SK-N-SH (cell line): ENCODE results near the gene PRR15L. TPM values are rescaled to one million over a fixed set of nuclear protein-coding genes. Genes with fewer than 3 reads are reported as not detected.

Experiments
- CTCF ChIA-PET: fragments of 300-600, 350-600 bp; formaldehyde crosslinking; extraction: SDS; loops from one replicate; lab custom pipeline; 2021; lab: Yijun Ruan, JAX
- POLR2A ChIA-PET: fragments of 350-600 bp; sonication (Branson Sonifier 250); formaldehyde crosslinking; extraction: SDS; loops from one replicate; lab custom pipeline; 2020; ENCODE audit warnings: antibody characterized with exemption, inconsistent platforms; lab: Yijun Ruan, JAX
- DNase-seq: peaks from one replicate; pipeline ENCODE4 v3.0.0; 2012
- H2AFZ ChIP-seq: fragments of 200-600 bp; sonication (generic); 2 replicates; pipeline ENCODE4 v1.8.1; 2016; ENCODE audit warnings: antibody characterized with exemption, mild to moderate bottlenecking, low read depth
- H3F3A ChIP-seq: fragments of 200-600 bp; sonication (generic); replicated peaks from 2 replicates; pipeline ENCODE3; 2016; ENCODE audit warnings: antibody characterized with exemption, mild to moderate bottlenecking; ENCODE audit not compliant: insufficient read depth
- H3K27ac ChIP-seq, 2 experiments: fragments of 200-500 bp in 1 of 2; fragments of 200-600 bp in 1 of 2; sonication (Bioruptor generic) in 1 of 2; sonication (generic), shearing (Covaris generic) in 1 of 2; 2 replicates each; pipeline versions ENCODE4 v1.5.1 to v1.6.1; 2014 to 2016; ENCODE audit warnings: low read depth in 2 of 2, inconsistent platforms in 1 of 2, low read length in 1 of 2, mild to moderate bottlenecking in 1 of 2, mixed read lengths in 1 of 2
- H3K27me3 ChIP-seq: fragments of 200-600 bp; sonication (generic), shearing (Covaris generic); 2 replicates; pipeline ENCODE4 v1.6.1; 2016; ENCODE audit warnings: mixed run types; ENCODE audit not compliant: insufficient read depth
- H3K36me3 ChIP-seq, 2 experiments: fragments of 200-500 bp in 1 of 2; fragments of 200-600 bp in 1 of 2; sonication (Bioruptor generic) in 1 of 2; sonication (generic) in 1 of 2; replicated peaks in 1 of 2; 2 replicates each; pipeline versions ENCODE3 to v1.5.1; 2014 to 2016; ENCODE audit warnings: low read length in 1 of 2, mild to moderate bottlenecking in 1 of 2; ENCODE audit not compliant: insufficient read depth in 2 of 2, control insufficient read depth in 1 of 2
- H3K4me1 ChIP-seq, 2 experiments: fragments of 200-500 bp in 1 of 2; fragments of 200-600 bp in 1 of 2; sonication (Bioruptor generic) in 1 of 2; sonication (generic), shearing (Covaris generic) in 1 of 2; 2 replicates each; pipeline versions ENCODE4 v1.5.1 to v1.6.1; 2014 to 2016; ENCODE audit warnings: low read depth in 1 of 2, low read length in 1 of 2, mixed run types in 1 of 2; ENCODE audit not compliant: insufficient read depth in 2 of 2, control insufficient read depth in 1 of 2
- H3K4me2 ChIP-seq: fragments of 200-600 bp; sonication (generic), shearing (Covaris generic); 2 replicates; pipeline ENCODE4 v1.6.1; 2017; ENCODE audit warnings: mixed run types
- H3K4me3 ChIP-seq, 2 experiments: fragments of 200-500 bp in 1 of 2; fragments of 200-600 bp in 1 of 2; sonication (Bioruptor generic) in 1 of 2; sonication (generic), shearing (Covaris generic) in 1 of 2; 2 replicates each; pipeline versions ENCODE4 v1.5.1 to v1.8.1; 2014 to 2016; ENCODE audit warnings: low read depth in 2 of 2, inconsistent platforms in 1 of 2, low read length in 1 of 2, mild to moderate bottlenecking in 1 of 2, mixed read lengths in 1 of 2, moderate library complexity in 1 of 2
- H3K79me2 ChIP-seq: fragments of 200-600 bp; sonication (generic); 2 replicates; pipeline ENCODE4 v1.8.1; 2017; ENCODE audit warnings: mild to moderate bottlenecking; ENCODE audit not compliant: insufficient read depth
- H3K9ac ChIP-seq: fragments of 200-600 bp; sonication (generic); 2 replicates; pipeline ENCODE4 v1.6.1; 2017; ENCODE audit warnings: mixed run types
- H3K9me2 ChIP-seq: fragments of 200-600 bp; sonication (generic); 2 replicates; pipeline ENCODE4 v1.6.1; 2017; ENCODE audit warnings: mixed run types
- H3K9me3 ChIP-seq: fragments of 200-600 bp; sonication (generic); 2 replicates; pipeline ENCODE4 v1.6.1; 2017; ENCODE audit warnings: mixed run types, mild to moderate bottlenecking, moderate library complexity
- H4K20me1 ChIP-seq: fragments of 200-600 bp; sonication (generic); 2 replicates; pipeline ENCODE4 v1.6.1; 2017; ENCODE audit warnings: mild to moderate bottlenecking, mixed run types; ENCODE audit not compliant: insufficient read depth
- FOSL2 ChIP-seq: IDR thresholded peaks from 2 replicates; pipeline ENCODE4 v1.4.0; 2012; ENCODE audit warnings: low read depth, mild to moderate bottlenecking, moderate library complexity, borderline replicate concordance
- GABPA ChIP-seq: IDR thresholded peaks from 2 replicates; pipeline ENCODE4 v1.4.0; 2012; ENCODE audit warnings: low read depth, mild to moderate bottlenecking
- GATA2 ChIP-seq: sonication (generic); formaldehyde crosslinking; IDR thresholded peaks from 2 replicates; pipeline ENCODE4 v1.5.0; 2020; ENCODE audit warnings: mild to moderate bottlenecking, missing genetic modification reagents
- JUND ChIP-seq: IDR thresholded peaks from 2 replicates; pipeline ENCODE4 v1.4.0; 2012
- RAD21 ChIP-seq: IDR thresholded peaks from 2 replicates; pipeline ENCODE4 v1.6.1; 2012; ENCODE audit warnings: mild to moderate bottlenecking, low read length
- RCOR1 ChIP-seq: fragments of 150-350 bp; IDR thresholded peaks from 2 replicates; pipeline ENCODE4 v1.6.1; 2017; ENCODE audit warnings: antibody characterized with exemption, low read length
- RFX5 ChIP-seq: IDR thresholded peaks from 2 replicates; pipeline ENCODE4 v1.6.1; 2012; ENCODE audit warnings: mild to moderate bottlenecking, improper control_type of control experiment, low read length
- SMC3 ChIP-seq: IDR thresholded peaks from 2 replicates; pipeline ENCODE4 v1.6.1; 2012; ENCODE audit warnings: low read depth, low read length, improper control_type of control experiment
- TAF1 ChIP-seq: IDR thresholded peaks from 2 replicates; pipeline ENCODE4 v1.6.1; 2012; ENCODE audit warnings: low read depth, mild to moderate bottlenecking, low read length, moderate library complexity, borderline replicate concordance
- WGBS: methylation state at CpG from one replicate; pipeline ENCODE4 v1.1.6; 2017; ENCODE audit warnings: low lambda C conversion rate; 5-methylcytosine and 5-hydroxymethylcytosine counted together
- polyA plus RNA-seq, 3 experiments: library from polyadenylated mRNA; depleted of rRNA; stranded (reverse); fragments of >200 nt; gene quantifications; 2 replicates each; pipeline ENCODE4 v1.2.3, GENCODE V29; 2012
- TF ChIP-seq, protein P1 (sequence below): IDR thresholded peaks from 2 replicates; pipeline ENCODE4; 2012
- TF ChIP-seq, protein P2 (sequence below): IDR thresholded peaks from 2 replicates; pipeline ENCODE4 v1.4.0; 2012; ENCODE audit warnings: low read depth, borderline replicate concordance
- TF ChIP-seq, protein P3 (sequence below): IDR thresholded peaks from 2 replicates; pipeline ENCODE4 v1.6.1; 2012; ENCODE audit warnings: mild to moderate bottlenecking, low read depth, low read length, moderate library complexity

PRR15L gene
- polyA plus RNA-seq, 1 of the 3 experiments (the other 2 are of a cell fraction): not detected

DNA sequence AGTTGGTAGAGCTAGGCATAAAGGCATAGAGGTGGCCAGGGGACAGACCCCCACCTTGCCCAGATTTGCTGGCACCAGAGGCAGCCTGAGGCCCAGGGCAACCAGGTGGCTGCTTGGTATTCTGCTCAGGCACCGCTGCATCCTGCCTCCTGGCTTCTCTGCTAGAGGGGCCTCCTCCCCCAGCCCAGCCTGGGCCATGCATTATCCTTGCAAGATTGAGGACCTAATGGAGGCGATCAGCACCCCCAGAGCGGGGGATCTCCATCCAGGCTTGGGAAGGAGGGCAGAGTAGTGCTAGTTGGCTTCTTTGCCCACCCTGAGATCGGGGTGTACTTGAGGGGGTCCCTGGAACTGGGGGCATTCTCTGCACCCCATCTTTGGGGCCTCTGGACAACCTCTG lies 37.0 kb upstream of the PRR15L start:
- Histone ChIP-seq H3K9me2 (no peaks in the 10 kb centered on the region), H3F3A (no peaks in the 10 kb centered on the region), H4K20me1 (no peaks in the 10 kb centered on the region), H3K4me1 (peaks cover 8 to 72% of the 10 kb centered on the region in 2 experiments; a peak in 3 of 4 replicates), H3K36me3 (no peaks in the 10 kb centered on the region), H3K27me3 (no peaks in the 10 kb centered on the region), H3K4me3 (no peak overlapping the region), H3K4me2 (no peak overlapping the region), H3K9ac (no peak overlapping the region), H2AFZ (no peak overlapping the region), H3K79me2 (no peaks in the 10 kb centered on the region), H3K27ac (peak overlapping the region in 1 of 2 experiments; percentile 94; a peak in 2 of 4 replicates), H3K9me3 (no peaks in the 10 kb centered on the region)
- TF ChIP-seq, protein P1, sequence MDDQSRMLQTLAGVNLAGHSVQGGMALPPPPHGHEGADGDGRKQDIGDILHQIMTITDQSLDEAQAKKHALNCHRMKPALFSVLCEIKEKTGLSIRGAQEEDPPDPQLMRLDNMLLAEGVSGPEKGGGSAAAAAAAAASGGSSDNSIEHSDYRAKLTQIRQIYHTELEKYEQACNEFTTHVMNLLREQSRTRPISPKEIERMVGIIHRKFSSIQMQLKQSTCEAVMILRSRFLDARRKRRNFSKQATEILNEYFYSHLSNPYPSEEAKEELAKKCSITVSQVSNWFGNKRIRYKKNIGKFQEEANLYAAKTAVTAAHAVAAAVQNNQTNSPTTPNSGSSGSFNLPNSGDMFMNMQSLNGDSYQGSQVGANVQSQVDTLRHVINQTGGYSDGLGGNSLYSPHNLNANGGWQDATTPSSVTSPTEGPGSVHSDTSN: no peak
- TF ChIP-seq FOSL2: no peak
- no peak for TF ChIP-seq RFX5
- no peak for TF ChIP-seq GABPA
- TF ChIP-seq TAF1: no peak
- TF ChIP-seq RAD21: no peak
- no peak for TF ChIP-seq JUND
- no peak for TF ChIP-seq SMC3
- no peak for DNase-seq
- ChIA-PET POLR2A (interaction anchor here (1.5 to 5.0 kb wide), 5 partner anchors 8 to 24 kb away, joined by 4 to 44 read pairs (median 25); no protein-coding TSS in a partner anchor), CTCF (interaction anchor here (1.0 to 41.8 kb wide), 6 partner anchors 9 to 54 kb away, joined by 3 to 1752 read pairs (median 10); partner anchors contain the start of gene CDK5RAP3)
- WGBS: 81% methylated on average over 3 of the region's 4 CpGs

DNA sequence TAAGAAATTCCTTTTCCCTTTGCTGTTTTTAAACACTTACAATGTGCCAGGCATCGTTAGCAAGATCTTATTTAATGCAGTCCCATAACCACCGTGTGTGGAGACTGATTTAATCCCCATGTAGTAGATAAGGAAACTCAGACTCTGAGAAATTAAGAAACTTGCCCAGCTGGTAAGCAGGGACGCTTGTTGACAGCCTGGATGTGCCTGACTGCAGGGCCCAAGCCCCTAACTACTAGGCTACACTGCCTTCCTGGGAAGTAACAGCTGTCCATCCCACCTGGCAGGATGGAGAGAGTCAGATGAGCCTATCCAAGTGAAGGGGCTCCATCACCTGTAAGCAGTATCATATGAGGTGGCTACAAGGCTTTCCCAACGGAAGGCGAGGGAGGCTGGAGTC lies 36.3 kb upstream of the PRR15L start:
- Histone ChIP-seq H2AFZ (no peak overlapping the region), H3K36me3 (no peaks in the 10 kb centered on the region), H3K4me3 (no peak overlapping the region), H3K9me2 (no peaks in the 10 kb centered on the region), H3K27me3 (no peaks in the 10 kb centered on the region), H3K4me1 (peaks cover under 1 to 69% of the 10 kb centered on the region in 2 experiments; a peak in 2 of 4 replicates), H3F3A (no peaks in the 10 kb centered on the region), H4K20me1 (no peaks in the 10 kb centered on the region), H3K27ac (peak overlapping the region in 1 of 2 experiments; percentile 94; a peak in 2 of 4 replicates), H3K79me2 (no peaks in the 10 kb centered on the region), H3K9me3 (no peaks in the 10 kb centered on the region), H3K9ac (no peak overlapping the region), H3K4me2 (no peak overlapping the region)
- ChIA-PET POLR2A (interaction anchor here (1.5 to 5.0 kb wide), 4 partner anchors 9 to 24 kb away, joined by 4 to 44 read pairs (median 26); no protein-coding TSS in a partner anchor), CTCF (interaction anchor here (0.9 to 41.8 kb wide), 8 partner anchors 9 to 55 kb away, joined by 3 to 1752 read pairs (median 4); partner anchors contain the start of gene CDK5RAP3)
- TF ChIP-seq RCOR1: no peak
- TF ChIP-seq, protein P2, sequence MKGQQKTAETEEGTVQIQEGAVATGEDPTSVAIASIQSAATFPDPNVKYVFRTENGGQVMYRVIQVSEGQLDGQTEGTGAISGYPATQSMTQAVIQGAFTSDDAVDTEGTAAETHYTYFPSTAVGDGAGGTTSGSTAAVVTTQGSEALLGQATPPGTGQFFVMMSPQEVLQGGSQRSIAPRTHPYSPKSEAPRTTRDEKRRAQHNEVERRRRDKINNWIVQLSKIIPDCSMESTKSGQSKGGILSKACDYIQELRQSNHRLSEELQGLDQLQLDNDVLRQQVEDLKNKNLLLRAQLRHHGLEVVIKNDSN: no peak
- TF ChIP-seq GATA2 (CRISPR knock-in tag): peak; percentile 7; the same call in 1 of the 2 replicates
- TF ChIP-seq, protein P3, sequence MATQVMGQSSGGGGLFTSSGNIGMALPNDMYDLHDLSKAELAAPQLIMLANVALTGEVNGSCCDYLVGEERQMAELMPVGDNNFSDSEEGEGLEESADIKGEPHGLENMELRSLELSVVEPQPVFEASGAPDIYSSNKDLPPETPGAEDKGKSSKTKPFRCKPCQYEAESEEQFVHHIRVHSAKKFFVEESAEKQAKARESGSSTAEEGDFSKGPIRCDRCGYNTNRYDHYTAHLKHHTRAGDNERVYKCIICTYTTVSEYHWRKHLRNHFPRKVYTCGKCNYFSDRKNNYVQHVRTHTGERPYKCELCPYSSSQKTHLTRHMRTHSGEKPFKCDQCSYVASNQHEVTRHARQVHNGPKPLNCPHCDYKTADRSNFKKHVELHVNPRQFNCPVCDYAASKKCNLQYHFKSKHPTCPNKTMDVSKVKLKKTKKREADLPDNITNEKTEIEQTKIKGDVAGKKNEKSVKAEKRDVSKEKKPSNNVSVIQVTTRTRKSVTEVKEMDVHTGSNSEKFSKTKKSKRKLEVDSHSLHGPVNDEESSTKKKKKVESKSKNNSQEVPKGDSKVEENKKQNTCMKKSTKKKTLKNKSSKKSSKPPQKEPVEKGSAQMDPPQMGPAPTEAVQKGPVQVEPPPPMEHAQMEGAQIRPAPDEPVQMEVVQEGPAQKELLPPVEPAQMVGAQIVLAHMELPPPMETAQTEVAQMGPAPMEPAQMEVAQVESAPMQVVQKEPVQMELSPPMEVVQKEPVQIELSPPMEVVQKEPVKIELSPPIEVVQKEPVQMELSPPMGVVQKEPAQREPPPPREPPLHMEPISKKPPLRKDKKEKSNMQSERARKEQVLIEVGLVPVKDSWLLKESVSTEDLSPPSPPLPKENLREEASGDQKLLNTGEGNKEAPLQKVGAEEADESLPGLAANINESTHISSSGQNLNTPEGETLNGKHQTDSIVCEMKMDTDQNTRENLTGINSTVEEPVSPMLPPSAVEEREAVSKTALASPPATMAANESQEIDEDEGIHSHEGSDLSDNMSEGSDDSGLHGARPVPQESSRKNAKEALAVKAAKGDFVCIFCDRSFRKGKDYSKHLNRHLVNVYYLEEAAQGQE: no peak
- DNase-seq: no peak
- 86% methylated on average over 5 of the region's 5 CpGs for WGBS
